HL-60/S4 (cell line): Measurements from ENCODE around the gene OSBPL1A.

ENCODE experiments used
- in situ Hi-C: fragments of 300-500 bp; cut with MboI; formaldehyde crosslinking; loops from 2 replicates; pipeline ENCODE4 v1.14.3; 2022; ENCODE audit warnings: low sequenced_read_pairs

OSBPL1A gene

GRCh38 chr18:24397694-24398368 is at the start of gene OSBPL1A:
OSBPL1A (minus strand) TSS chr18:24397824; CDS start chr18:24377533, 20,291 bp downstream.
- in situ Hi-C loops: no loop called here

DNA sequence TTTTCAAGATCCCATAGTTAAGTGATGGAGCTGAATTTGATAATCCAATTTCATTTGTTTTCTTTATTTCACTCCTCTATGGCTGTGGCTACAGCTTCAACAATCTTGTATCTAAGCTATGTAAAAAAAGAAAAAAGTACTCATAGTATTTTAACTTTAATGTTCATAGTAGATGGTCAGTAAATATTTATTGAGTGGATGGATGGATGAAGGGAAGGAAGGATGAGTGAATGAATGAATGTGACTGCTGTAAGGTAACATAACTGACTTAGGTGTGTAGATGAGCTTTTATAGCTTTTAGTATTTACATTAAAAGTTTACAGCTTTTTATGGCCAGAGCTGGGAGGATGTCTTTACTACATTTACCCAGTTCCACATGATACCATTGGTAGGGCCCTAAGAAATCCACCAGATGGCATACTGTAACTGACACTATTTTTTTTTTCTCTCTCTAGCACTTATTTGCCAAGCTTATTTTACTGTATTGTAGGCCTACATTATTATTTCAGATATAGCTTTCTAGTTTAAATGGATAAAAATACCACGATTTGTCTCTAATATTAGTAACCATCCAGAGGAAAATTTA is 49.4 kb upstream of the OSBPL1A start:
- in situ Hi-C loops: no loop called here

- in situ Hi-C loops: no loop called here
Observed at GRCh38 chr18:24446453-24446852, 48.8 kb upstream of the OSBPL1A start.

DNA sequence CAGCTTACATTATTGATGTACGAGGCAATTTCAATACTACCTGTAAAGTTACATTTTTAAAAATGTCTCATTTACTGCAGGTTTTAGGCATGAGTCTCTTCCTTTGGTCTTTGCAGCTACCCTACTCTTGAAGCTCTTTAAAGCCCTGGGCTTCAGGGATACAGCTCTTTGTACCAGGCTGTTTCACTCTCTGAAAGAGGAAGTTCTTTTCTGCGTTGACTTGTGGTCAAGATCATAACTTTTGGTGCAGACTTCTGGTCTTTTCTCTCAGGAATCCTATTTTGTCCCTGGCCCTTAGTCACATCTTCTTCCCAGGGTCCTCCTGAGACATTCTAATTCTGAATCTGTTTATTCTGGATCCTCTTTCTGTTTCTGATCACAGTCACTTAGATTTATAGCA is 46.2 kb upstream of the OSBPL1A start:
- in situ Hi-C loops: no loop called here

GRCh38 chr18:24436939-24437338 is 39.3 kb upstream of the OSBPL1A start:
- in situ Hi-C loops: no loop called here

DNA sequence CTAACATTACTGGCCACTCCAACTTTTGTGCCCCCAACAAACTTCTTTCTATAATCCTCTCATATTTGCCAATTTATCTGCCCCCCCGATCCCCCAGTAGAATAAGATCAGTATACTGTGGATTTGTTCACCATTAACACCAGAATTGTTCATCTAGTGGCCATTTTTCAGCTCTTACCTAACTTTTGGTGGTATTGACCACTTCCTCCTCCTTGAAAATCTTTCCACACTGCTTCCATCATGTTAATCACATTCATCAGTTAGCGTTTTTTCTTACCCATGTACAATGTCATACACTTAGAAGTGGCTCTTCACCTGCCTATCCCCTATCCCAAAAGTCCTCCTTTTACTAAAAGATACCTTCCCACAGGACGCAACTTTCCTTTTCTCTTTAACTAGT is 35.0 kb upstream of the OSBPL1A start:
- in situ Hi-C loops: no loop called here

GRCh38 chr18:24429188-24429587 is 31.6 kb upstream of the OSBPL1A start:
- in situ Hi-C loops: no loop called here

GRCh38 chr18:24428709-24429108 is 31.1 kb upstream of the OSBPL1A start:
- in situ Hi-C loops: no loop called here

DNA sequence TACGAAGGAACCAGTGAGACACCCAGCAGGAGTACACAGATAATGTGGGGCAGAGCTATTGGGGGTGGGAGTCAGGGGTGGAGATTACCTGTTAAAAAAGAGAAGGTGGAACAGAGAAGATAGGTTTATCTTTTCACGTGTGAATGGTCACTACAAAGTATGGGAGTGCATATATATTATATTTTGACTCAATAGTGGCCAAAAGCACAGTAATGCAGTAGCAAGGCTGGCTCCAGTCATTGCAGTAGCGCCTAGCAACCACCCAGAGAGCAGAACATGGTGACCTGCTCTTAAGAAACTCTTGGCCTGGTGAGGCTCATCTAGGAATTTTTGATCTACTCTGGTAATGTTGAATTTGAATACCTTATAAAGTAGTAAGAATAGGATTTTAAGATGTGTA is 29.9 kb upstream of the OSBPL1A start:
- in situ Hi-C loops: no loop called here

GRCh38 chr18:24426398-24427294 is 29.0 kb upstream of the OSBPL1A start, which contains the start of gene IMPACT:
IMPACT (plus strand) TSS chr18:24426670; CDS start chr18:24426757, 87 bp downstream.
- in situ Hi-C loops: no loop called here

GRCh38 chr18:24426073-24426397 is 28.4 kb upstream of the OSBPL1A start:
- in situ Hi-C loops: no loop called here

- in situ Hi-C loops: no loop called here
Observed at GRCh38 chr18:24421831-24422230, 24.2 kb upstream of the OSBPL1A start.

DNA sequence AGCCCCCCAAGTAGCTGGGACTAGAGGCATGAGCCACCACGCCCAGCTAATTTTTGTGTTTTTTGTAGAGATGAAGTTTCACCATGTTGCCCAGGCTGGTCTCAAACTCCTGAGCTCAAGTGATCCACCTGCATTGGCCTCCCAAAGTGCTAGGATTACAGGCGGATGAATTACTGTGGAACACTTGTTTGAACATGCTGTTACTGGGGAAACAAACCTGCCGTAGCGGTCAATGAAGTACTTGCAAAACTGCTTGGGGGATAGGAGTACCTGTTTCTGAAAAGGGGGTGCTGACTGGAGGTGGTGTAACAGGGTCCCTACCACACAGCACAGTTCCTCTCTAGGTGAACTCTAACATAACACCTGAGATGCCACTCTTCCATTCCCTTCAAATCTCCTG is 22.9 kb upstream of the OSBPL1A start:
- in situ Hi-C loops: no loop called here

DNA sequence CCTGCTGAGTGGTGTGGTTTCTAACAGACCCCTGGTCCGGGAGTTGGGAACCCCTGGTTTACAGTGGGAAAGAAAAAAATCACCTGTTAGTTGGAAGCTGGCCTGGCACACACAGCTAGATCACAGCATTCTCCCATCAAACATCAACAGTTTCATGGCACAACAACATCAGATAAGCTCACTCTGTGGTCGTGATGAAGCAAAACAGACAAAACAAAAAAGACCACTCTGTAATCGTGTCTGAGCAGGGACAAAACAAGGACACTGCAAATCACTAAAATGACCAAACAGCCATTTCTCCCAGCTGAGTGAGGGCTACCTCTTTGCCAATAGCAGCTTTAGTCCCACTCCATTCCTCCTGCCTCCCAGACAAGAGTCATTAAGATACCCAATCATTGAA is 19.9 kb upstream of the OSBPL1A start:
- in situ Hi-C loops: no loop called here

DNA sequence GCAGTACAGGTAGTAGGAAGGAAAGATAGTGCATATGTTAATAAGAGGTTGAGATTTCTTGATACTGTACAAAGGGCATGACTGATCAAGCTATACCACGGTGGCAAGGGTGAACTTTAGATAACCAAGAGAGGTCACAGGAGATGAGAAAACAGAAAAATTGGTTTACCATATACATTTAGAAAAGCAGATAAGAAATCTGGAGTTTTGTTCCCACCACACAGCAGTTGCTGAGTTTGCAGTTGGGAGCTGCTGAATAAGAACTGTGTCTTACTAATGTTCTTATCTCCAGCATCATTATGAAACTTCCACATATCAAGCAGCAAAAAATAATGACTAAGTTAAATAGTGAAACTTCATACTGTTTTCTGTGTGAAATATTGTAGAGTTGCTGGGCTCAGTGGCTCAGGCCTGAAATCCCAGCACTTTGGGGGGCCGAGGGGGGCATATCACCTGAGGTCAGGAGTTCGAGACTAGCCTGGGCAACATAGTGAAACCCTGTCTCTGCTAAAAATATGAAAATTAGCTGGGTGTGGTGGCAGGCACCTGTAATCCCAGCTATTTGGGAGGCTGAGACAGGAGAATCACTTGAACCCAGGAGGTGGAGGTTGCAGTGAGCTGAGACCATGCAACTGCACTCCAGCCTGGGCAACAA is 16.9 kb upstream of the OSBPL1A start:
- in situ Hi-C loops: no loop called here

- in situ Hi-C loops: no loop called here
Observed at GRCh38 chr18:24413148-24413547, 15.5 kb upstream of the OSBPL1A start.

DNA sequence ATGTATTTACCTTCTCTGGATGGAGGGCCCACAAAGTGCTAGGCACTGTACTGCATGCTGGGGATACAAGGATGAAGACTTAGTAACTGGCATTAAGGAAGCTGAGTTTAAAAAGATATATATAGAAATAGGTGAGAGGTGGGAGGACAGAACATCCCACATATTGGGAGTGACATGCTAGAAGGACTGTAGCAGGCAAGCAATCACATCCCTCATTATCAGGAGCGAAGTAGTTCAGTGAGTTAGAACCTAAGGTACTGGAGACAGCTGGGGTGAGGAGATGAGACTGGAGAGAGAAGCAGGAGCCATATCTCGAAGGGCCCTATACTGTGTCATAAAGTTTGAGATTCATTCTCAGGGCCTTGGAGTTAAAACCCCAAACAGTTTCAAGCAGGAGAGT is 10.9 kb upstream of the OSBPL1A start:
- in situ Hi-C loops: no loop called here

DNA sequence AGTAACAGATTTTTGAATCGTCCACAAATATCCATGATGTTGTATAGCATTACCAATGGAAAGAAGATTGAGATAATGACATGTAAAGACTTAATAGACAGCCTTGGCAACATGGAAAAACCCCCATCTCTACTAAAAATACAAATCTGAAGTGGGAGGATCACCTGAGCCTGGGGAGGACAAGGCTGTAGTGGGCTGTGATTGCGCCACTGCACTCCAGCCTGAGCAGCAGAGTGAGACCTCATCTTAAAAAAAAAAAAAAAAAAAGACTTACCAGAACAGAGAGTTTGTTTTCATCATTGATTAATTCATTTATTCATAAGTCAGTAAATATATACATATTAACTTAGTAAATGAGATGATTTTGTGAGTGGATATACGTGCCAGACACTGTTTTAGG is 7.0 kb upstream of the OSBPL1A start:
- in situ Hi-C loops: no loop called here

DNA sequence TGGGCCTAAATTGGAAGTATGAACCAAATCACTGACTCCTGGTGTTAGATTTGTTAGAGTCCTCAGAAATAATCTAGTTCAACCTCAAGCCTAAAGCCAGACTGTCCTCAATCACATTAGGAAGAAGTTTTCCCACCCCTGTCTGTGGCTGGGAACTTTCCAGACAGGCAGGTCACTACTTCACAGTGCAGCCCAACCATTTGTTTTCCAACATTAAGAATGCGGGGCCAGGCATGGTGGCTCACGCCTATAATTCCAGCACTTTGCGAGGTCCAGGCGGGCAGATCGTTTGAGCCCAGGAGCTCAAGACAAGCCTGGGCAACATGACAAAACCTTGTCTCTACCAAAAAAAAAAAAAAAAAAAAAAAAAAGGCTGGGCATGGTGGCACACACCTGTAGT is 5.5 kb upstream of the OSBPL1A start:
- in situ Hi-C loops: no loop called here

- in situ Hi-C loops: no loop called here
Observed at GRCh38 chr18:24402209-24402785, 4.7 kb upstream of the OSBPL1A start.

DNA sequence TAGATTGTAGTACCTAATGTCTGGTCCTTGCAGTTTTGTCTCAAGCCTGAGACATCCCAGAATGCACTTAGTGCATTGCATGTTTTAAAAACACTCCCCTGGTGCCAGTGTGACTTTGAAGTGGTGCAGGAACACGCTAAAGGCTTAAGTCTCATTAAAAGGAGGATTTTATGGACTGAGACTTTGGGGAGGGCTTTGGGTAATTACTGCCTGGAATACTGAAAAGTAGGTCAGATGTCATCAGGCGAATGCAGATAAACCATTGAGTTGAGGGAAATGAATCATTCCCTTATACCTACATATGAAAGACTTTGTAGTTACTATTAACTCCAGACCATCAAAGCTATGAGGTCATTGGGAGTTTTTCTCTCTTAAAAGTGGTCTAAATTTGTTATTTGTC is 3.0 kb upstream of the OSBPL1A start:
- in situ Hi-C loops: no loop called here
